BE2C (cell line): ENCODE data around the gene TARP.

ENCODE experiments used
- DNase-seq: peaks from one replicate; pipeline ENCODE4 v3.0.0-alpha.2; 2020
- H3K27me3 ChIP-seq: fragments of 250-450 bp; sonication (Bioruptor Pico); 2 replicates; pipeline ENCODE4 v1.5.1; 2020; ENCODE audit warnings: mild to moderate bottlenecking
- H3K36me3 ChIP-seq: fragments of 250-450 bp; sonication (Bioruptor Pico); 2 replicates; pipeline ENCODE4 v1.5.1; 2020; ENCODE audit warnings: mild to moderate bottlenecking
- H3K4me1 ChIP-seq: fragments of 250-450 bp; sonication (Bioruptor Pico); 2 replicates; pipeline ENCODE4 v1.5.1; 2020
- H3K4me3 ChIP-seq: 2 replicates; pipeline ENCODE4 v1.5.1; 2011; ENCODE audit warnings: low read depth, low read length
- H3K9me3 ChIP-seq: fragments of 250-450 bp; sonication (Bioruptor Pico); 2 replicates; pipeline ENCODE4 v1.5.1; 2020
- TF ChIP-seq, protein P1 (sequence below): IDR thresholded peaks from 2 replicates; pipeline ENCODE4 v1.5.1; 2012; ENCODE audit warnings: mild to moderate bottlenecking, low read depth, low read length

Gene TARP

GRCh38 chr7:38222481-38223096, 50.8 kb downstream of the TARP start:
- Histone ChIP-seq H3K4me1 (no peaks in the 10 kb centered on the region), H3K27me3 (no peaks in the 10 kb centered on the region), H3K4me3 (no peak overlapping the region), H3K36me3 (peaks cover 4% of the 10 kb centered on the region), H3K9me3 (no peaks in the 10 kb centered on the region)
- peak; percentile 24 for DNase-seq
- TF ChIP-seq, protein P1, sequence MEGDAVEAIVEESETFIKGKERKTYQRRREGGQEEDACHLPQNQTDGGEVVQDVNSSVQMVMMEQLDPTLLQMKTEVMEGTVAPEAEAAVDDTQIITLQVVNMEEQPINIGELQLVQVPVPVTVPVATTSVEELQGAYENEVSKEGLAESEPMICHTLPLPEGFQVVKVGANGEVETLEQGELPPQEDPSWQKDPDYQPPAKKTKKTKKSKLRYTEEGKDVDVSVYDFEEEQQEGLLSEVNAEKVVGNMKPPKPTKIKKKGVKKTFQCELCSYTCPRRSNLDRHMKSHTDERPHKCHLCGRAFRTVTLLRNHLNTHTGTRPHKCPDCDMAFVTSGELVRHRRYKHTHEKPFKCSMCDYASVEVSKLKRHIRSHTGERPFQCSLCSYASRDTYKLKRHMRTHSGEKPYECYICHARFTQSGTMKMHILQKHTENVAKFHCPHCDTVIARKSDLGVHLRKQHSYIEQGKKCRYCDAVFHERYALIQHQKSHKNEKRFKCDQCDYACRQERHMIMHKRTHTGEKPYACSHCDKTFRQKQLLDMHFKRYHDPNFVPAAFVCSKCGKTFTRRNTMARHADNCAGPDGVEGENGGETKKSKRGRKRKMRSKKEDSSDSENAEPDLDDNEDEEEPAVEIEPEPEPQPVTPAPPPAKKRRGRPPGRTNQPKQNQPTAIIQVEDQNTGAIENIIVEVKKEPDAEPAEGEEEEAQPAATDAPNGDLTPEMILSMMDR = peak; percentile 86

DNA sequence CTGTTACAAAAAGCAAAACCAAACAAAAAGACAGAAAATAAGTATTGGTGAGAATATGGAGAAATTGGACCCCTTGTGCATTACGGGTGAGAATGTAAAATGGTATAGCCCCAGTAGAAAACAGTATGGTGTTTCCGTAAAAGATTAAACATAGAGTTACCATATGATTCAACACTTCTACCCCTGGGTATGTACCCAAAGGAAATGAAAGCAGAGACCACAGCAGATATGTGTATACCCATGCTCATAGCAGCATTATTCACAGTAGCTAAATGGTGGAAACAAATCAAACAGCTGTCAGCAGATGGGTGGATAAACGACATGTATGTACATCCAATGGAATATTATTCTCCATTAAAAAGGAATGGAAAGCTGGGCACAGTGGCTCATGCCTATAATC, 53.0 kb downstream of the TARP start:
- TF ChIP-seq, protein P1 = no peak
- no peak for DNase-seq
- Histone ChIP-seq H3K4me1 (peaks cover 3% of the 10 kb centered on the region; the same call in 1 of the 2 replicates), H3K9me3 (no peaks in the 10 kb centered on the region), H3K4me3 (no peak overlapping the region), H3K36me3 (peaks cover 5% of the 10 kb centered on the region), H3K27me3 (no peaks in the 10 kb centered on the region)

DNA sequence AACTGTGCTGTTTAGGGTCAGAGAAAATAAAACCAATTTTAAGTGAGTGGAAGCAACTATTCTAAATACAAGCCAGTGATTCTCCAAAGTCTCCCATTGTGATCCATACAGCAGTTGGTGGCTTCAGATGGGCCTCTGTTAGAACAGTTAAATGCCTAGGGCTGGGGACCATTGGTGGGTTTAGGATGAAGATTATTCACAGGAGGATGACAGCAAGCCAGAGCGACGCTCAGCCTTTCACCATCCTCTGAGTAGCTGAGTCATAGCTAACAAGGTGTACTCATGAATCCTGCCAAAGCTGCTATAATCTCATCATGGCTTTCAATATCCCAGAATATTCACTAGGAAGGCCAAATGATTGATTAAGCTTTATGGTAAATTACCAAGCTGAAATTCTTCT, 55.8 kb downstream of the TARP start:
- TF ChIP-seq, protein P1 = no peak
- Histone ChIP-seq H3K9me3 (no peaks in the 10 kb centered on the region), H3K4me1 (peaks cover 3% of the 10 kb centered on the region; the same call in 1 of the 2 replicates), H3K4me3 (no peak overlapping the region), H3K27me3 (no peaks in the 10 kb centered on the region), H3K36me3 (peaks cover 11% of the 10 kb centered on the region)
- no peak for DNase-seq

DNA sequence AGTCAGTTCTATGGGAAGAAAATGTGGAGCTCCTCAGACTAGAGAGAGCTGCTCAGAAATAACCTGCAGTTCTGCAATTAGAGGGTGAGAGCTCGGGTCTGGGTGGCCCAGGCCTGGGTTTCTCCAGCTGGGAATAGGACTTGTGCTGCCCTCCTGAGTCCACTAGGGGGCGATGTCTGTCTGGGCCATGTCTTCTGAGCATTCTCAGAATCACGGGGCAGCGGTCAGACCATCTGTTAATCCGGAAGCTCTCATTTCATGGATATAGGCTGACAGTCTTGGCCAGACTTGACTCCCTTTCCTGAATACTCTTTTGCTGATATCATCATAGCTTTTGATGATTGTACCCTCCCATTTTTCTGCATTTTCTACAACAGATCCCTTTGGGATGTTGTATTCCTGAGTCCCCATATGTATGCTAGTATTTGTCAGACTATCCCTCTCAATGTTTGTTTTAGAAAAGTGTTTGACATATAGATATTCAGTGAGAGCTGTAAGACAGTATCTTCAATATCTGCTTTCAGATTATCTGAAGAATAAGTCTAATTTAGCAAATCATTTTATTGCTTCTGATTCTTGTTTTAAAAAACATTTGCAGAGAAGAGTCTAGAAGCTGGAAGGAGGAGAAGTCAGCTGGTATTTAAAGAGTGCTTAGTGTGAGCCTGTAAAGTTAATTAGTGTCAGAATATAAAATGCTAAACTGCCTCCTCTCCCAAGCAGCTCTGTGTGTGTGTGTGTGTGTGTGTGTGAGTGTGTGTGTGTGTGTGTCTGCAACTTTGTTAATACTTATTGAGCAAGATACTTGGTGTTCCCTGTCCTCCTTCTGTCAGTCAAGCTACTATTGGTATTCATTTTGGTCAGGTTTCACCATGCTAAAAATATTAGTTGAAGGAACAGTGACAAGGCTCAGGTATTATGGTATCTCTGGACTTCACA, 57.4 kb downstream of the TARP start:
- TF ChIP-seq, protein P1 = peak; percentile 99
- DNase-seq = peak; percentile 76
- Histone ChIP-seq H3K4me1 (peaks cover 3% of the 10 kb centered on the region; the same call in 1 of the 2 replicates), H3K27me3 (no peaks in the 10 kb centered on the region), H3K9me3 (no peaks in the 10 kb centered on the region), H3K4me3 (no peak overlapping the region), H3K36me3 (peaks cover 11% of the 10 kb centered on the region)

DNA sequence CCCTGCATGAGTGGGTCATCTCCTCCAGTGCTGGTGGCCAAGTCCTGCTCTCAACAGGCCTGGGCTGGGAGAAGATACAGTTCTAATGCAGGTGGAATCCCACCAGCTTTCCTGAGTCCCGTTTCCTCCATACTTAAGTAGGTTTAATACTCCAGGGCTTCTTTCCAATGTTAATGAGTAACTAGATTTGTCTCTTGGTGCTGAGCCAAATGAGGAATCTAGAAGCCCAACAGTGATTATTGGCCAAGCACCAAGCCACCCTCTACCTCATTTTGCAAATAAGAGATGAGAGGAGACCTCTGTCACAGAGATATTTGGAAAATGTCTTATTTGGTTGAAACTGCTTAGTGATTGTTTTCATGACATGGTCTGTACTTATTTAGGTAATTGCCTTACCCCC, 58.3 kb downstream of the TARP start:
- Histone ChIP-seq H3K9me3 (no peaks in the 10 kb centered on the region), H3K27me3 (no peaks in the 10 kb centered on the region), H3K36me3 (peaks cover 11% of the 10 kb centered on the region), H3K4me3 (no peak overlapping the region), H3K4me1 (peaks cover 9% of the 10 kb centered on the region)
- TF ChIP-seq, protein P1 = no peak
- DNase-seq = no peak

DNA sequence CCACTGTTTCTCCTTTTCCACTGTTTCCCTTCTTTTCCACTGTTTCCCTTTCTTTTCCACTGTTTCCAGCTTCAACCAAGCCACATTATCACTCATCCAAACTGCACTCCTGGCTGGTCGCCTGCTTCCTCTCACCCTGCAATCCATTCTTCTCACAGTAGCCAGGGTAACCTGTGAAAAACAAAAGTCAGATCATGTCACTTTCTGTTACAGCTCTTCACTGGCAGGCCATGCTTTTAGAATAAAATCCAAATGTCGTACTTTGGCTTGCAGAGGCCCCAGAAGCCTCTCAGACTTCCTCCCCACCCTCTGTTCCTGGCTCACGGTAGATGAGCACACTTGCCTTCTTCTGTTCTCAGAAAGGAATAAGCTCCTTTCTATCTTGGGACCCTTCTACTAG, 61.5 kb downstream of the TARP start:
- H3K36me3 ChIP-seq = peaks cover 6% of the 10 kb centered on the region; the same call in 1 of the 2 replicates

More for the DNA sequence above, 61.5 kb downstream of the TARP start:
- TF ChIP-seq, protein P1 = no peak
- Histone ChIP-seq H3K27me3 (no peaks in the 10 kb centered on the region), H3K9me3 (no peaks in the 10 kb centered on the region), H3K4me3 (no peak overlapping the region), H3K4me1 (peaks cover 9% of the 10 kb centered on the region)
- DNase-seq = no peak
